Cardiac fibroblast (primary cell): Measurements from ENCODE around the gene IRF1.
A peak's percentile ranks its signal among the peaks of the same experiment; 100 is the strongest.
"Not testable (repeated sequence)": the region's sequence is repeated elsewhere in the genome, so short reads cannot be mapped to it uniquely, and the experiment has no call there.

Experiments used
- DNase-seq, 2 donors: peaks; one replicate each; pipeline versions ENCODE4 v3.0.0 to v3.0.0-alpha.2; 2010; ENCODE audit warnings: low read depth in 2 of 2
- H3K4me3 ChIP-seq, 2 donors: replicated peaks in 1 of 2; 1 replicate in 1 of 2; 2 replicates in 1 of 2; pipeline ENCODE4 v1.5.1; 2011; ENCODE audit warnings: low read depth in 2 of 2, low read length in 2 of 2, mild to moderate bottlenecking in 2 of 2, moderate library complexity in 1 of 2
- TF ChIP-seq, protein P1 (sequence below): IDR thresholded peaks from one replicate; pipeline ENCODE4 v1.5.1; 2011; ENCODE audit warnings: low read depth, mild to moderate bottlenecking, low read length, inconsistent platforms

IRF1 gene

DNA sequence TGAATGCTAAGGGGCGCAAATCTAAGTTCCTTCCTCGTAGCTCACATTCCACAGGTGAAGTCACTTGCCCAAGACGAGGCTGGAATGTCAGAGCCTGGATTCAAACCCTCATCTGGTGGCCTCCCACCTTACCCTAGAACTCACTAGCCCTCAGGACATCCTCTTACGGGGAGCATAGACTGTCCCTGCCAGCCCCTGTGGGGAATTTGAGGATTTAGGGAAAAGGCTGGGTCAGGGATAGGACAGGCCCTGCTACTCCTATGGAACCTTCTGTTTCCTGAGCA lies 45.0 kb downstream of the IRF1 start:
- no peak for DNase-seq
- no peak overlapping the region for H3K4me3 ChIP-seq
- TF ChIP-seq, protein P1, sequence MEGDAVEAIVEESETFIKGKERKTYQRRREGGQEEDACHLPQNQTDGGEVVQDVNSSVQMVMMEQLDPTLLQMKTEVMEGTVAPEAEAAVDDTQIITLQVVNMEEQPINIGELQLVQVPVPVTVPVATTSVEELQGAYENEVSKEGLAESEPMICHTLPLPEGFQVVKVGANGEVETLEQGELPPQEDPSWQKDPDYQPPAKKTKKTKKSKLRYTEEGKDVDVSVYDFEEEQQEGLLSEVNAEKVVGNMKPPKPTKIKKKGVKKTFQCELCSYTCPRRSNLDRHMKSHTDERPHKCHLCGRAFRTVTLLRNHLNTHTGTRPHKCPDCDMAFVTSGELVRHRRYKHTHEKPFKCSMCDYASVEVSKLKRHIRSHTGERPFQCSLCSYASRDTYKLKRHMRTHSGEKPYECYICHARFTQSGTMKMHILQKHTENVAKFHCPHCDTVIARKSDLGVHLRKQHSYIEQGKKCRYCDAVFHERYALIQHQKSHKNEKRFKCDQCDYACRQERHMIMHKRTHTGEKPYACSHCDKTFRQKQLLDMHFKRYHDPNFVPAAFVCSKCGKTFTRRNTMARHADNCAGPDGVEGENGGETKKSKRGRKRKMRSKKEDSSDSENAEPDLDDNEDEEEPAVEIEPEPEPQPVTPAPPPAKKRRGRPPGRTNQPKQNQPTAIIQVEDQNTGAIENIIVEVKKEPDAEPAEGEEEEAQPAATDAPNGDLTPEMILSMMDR = no peak

DNA sequence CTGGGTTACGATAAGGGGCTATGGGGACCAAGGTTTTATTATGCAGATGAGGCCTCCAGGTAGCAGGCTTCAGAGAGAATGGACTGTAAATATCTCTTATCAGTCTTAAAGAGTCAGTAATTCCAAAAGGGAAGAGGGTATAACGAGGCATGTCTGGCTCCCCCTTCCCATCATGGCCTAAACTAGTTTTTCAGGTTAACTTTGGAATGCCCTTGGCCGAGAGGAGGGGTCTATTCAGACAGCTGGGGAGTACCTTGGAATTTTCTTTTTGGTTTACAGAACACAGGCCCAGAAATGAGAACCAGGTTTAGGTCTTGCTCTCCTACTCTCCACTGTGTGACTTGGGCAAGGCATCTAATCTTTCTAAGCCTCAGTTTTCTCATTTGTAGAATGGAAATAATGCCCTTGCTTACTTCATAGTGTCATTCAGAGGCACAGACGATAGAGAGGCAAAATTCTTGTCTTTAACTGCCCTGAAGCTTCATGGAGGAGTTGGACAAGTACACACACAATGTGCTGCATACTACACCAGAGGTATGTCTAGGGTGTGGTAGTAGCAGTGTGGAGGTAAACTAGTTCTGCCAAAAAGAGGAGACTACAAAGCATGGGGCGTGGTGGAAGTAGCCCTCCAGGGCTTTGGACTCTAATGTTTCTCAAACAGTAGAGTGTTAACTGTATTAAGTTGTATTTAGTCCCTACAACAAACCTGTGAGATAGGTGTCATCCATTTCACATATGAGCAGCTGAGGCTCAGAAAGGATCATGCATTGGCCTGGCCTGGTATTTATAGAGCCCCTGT lies 45.5 kb downstream of the IRF1 start:
- H3K4me3 ChIP-seq = no peak overlapping the region
- TF ChIP-seq, protein P1 = no peak
- no peak for DNase-seq

DNA sequence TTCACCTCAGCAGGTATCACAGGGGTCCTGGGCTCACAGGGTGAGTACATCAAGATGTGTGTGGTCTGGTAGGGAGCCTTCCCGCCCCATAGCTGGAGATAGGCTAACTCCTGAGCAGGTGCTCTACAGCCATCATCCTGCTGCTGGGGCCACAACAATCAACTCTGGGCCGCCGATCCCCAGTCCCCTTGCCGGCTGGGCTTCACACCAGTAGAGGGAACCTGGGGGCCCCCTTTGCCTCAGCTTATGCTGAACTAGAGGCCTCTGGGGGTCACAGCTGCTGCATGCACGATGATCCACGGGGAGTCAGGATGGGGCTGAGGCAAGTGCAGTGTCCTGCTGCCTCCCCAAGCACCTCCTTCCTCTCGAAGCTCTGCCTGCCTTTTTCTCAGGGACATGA lies 46.5 kb downstream of the IRF1 start:
- TF ChIP-seq, protein P1 = no peak
- no peak overlapping the region for H3K4me3 ChIP-seq
- no peak for DNase-seq

DNA sequence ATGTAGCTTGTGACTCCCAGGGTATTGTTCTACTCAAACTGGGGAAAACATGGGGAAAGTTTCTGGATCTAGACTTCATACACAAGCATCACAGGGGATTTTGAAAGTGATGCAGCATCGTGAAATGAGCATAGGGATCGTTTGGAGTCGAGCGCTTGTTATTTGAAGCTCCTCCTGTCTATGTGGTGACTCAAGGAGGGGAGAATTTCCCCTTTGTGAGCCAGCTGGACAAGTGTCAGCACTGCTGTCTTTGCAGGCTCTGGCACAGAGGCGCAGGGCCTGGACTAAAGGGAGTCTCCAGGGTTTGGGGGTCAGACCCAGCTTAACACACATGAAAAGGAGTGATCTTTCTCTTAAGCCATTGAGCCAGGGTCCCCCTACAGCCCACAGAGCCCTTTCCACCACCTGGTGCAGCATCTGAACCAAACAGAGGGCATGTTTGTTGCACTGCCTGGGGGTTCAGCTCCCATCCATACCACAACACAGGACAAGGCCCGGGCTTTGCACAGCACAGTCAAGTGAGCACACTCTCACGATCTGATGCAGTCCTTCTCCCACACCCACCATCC lies 51.0 kb downstream of the IRF1 start:
- DNase-seq = peak; percentile 92 to 98
- TF ChIP-seq, protein P1 = no peak
- no peak overlapping the region for H3K4me3 ChIP-seq

DNA sequence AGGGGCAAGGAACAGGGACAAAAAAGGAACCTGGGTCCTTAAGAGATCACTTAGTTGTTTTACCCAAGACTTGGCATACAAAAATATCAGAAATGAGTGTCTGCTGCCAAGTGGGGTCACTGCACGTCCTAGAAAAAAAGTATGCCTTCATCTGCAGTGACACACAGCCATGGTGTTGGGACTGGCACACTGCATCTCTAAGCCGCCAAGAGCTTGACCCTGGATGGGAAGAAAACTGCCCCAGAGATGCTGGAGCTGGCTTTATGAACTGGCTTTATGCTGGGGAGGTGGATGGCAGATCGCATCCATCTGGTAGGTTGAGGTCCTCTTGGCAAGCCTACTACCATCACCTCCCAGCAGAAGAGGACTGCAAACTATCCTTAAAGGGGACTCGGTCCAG lies 51.7 kb downstream of the IRF1 start:
- TF ChIP-seq, protein P1 = no peak
- no peak for DNase-seq
- H3K4me3 ChIP-seq = no peak overlapping the region

DNA sequence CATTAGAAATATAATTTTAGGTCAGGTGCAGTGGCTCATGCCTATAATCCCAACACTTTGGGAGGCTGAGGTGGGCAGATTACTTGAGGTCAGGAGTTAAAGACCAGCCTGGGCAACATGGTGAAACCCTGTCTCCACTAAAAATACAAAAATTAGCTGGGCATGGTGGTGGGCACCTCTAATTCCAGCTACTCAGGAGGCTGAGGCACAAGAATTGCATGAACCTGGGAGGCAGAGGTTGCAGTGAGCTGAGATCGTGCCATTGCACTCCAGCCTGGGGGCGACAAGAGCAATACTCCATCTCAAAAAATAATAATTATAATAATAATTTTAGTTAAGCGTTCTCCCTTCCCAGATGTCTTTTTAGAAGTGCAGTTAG lies 52.3 kb downstream of the IRF1 start:
- not testable (repeated sequence) for DNase-seq

DNA sequence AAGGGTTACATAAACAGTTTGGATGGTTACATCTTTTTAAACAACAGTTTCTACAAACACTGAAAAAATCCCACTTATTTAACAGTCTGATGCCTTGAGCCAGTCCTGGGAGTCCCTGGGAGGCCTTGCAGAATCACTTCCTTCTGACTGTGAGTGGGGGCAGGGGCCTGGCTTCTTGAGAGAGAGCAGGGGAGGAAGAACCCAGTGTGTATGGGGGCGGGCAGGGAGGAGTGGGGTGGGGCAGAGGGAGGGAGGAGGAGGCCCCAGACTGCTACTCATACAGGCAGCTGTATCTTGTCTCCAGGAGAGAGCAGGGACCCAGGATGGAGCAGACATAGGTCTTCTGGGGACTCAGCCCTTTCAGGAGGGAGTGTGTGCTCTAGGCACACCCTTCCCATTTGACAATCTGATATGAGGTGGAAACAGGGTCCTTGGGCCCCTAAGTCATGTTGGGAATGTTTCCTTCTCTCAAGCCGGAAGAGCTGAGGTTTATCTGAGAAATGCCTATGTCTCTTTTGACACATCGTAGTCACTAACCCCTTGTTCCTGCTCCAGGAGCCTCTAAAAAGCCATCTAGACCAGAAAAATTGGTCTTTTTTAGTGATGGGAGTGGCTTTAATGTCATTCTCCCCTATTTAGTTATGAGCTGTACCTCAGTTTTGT lies 52.8 kb downstream of the IRF1 start:
- no peak overlapping the region for H3K4me3 ChIP-seq
- peak; percentile 94 for DNase-seq
- TF ChIP-seq, protein P1 = no peak

More for the DNA sequence above, 52.3 kb downstream of the IRF1 start:
- H3K4me3 ChIP-seq = not testable (repeated sequence)
